ENCODE results near the gene WLS.
"Not testable (repeated sequence)": the region's sequence is repeated elsewhere in the genome, so short reads cannot be mapped to it uniquely, and the experiment has no call there.

Gene WLS

DNA sequence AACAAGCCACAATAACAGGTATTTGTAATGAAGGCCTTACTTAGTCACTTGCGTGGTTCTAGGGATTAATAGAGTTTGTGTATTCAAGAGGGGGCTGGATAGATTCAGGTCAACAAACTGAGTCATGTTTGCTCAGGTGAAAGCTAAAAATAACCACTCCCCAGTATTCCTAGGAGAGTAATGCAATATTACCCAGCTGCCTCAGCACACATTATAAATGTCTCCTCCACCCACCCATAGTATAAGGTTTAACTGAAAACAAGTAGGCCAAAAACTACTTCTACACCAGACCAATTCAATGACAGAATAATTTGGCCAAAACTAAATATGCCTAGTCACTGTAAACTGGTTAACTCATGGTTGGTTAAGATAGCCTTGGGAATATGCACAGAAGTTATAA lies 34.4 kb downstream of the WLS start:
- FAIRE-seq: no peak

DNA sequence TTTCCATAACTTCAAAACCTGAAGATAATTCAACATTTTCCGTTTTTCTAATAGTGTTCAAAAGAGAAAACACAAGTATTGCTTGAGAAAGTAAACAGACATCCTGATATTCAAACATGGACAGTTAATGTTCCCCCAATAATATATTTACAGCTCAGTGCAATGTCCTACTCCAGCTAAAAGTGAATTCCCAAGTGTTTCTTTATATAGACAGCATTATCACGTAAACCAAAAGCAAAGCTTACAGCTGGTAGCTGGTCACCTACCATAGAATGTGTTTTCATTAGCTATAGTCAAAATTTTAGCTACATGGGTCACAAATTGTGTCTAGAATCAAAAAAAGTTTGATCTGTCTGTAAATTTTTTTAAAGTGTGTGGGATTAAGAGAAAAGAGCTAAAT lies 34.9 kb downstream of the WLS start:
- FAIRE-seq: no peak

DNA sequence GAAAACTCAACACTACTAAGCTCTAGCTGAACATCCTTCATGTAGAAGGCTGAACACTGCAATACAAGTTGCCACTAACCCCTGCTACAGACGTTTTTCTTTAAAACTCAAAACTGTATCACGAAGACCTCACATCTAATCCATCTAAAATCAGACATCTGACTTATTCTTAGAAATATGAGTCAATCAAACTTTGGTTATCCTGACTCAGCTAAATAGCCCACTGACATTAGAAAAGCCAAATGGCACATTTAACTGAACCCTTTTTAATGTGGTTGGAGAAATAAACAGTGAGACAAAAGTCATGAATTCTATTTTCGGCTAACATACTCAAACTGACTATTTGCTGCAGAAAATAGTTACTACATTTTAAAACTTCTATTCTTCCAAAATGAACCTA lies 35.6 kb downstream of the WLS start:
- FAIRE-seq: no peak

DNA sequence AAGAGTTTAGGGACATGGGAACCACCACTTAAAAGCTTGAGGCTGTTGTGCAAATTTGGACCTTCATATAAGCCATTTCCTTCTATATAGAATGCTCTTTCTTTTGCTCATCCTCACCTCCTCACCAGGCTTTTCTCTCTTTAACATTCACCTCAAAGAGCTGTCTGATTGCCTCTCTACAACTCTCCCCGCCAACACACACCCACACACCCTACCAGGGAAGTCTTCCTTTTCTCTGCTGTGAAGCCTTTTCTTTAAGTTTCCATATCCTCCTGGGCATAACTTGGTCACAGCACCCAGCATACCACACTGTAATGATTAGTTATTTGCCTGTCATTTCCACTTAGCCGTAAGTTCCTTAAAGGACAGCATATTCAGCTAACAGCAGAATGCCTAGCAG lies 40.6 kb downstream of the WLS start:
- FAIRE-seq: no peak

DNA sequence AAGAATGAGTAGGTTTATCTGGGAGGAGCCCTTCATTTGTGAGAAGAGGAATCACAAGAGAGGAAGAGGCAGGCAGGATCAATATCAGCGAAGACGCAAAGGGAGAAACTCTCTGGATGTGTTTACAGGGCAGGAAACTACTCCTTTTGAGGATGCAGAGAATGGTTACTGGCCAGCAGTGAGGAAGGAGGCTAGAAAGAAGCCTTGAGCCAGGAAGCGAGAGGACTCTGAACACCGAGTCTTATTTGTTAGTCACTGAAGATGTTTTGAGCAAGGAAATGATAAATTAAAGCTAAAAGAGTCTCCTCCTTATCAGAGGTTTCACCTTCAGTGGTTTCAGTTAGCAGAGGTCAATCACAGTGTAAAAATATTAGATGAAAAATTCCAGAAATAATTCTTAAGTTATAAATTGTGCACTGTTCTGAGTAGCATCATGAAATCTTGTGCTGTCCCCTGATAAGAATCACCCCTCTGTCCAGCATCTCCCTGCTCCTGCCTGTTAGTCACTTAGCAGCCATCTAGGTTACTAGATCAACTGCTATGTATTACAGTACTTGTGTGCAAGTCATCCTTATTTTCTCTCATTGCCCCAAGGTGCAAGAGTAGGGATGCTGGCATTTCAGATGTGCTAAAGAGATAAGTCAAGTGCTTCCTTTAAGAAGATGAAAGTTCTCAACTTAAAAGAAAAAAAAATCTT lies 43.5 kb downstream of the WLS start:
- FAIRE-seq: no peak

DNA sequence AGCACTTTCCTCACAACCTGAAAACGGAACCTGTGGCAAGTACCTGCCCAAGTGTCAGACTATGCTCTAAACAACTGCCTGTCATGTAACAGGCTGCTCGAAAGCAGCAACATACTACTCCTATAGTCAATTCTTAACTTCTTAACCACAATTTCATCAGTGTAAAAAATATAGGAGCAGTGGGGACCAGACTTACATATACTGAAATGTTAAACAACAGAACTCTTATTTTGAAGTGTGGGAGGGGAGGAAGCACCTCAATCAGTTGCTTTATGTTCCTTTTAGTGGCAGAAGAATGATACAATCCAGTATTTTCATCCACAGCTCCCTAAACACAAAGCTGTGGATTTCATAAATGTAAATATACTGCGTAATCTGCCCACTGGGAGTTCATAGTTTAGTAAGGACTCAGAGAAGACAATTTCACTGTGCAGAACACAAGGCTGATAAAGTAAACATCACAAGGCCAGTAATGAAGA lies 44.2 kb downstream of the WLS start:
- FAIRE-seq: no peak

DNA sequence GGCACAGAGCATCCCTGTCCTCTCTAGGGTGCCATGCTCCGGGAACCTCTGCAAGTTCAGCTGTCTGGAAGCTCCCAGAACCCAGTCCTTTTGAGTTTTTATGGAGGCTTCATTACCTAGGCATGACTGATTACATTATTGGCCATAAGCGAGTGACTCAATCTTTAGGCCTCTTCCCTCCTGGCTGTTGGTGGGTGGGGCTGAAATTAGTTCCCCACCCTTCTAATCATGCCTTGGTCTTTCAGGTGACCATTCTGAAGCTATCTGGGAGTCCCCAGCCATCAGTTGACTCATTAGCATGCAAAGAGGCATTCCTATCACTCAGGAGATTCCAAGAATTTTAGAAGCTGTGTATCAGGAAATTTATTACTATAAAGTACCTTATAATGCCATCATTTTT lies 46.6 kb downstream of the WLS start:
- FAIRE-seq: no peak

DNA sequence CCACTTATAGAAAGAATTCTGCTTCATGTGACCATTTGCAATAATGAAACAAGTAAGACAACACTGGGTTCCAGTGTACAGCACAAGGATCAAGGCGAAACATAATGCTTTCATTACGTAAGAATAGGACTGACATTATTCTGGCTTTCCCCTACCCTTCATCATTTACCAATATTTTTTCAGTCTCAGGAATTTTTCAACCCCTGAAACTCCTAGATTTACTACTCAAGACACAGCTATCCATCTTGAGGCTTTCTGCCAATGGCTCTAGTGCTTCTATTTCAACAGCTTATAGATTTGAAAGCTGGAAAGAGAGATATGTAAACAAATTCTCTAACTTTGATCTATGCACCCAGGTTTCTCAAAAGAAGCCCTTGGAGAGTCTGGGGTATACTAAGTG lies 48.4 kb downstream of the WLS start:
- no peak for FAIRE-seq

DNA sequence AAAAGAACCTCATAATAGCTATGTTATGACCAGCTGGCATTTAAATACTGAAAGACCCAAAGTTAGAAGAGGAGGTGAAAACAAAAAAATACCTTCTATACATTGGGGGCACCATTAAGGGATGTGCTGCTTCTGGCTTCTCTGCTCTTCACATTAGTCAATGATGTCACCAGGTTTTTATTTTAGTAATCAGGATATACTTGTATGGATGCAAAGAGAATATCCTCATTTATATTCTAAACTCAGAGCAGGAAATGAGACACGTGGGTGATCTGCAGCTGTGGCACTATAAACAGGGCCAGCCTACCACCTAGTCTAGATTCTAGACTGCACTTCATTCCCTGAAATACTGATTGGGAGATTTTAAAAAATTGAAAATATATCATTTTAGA lies 51.2 kb downstream of the WLS start:
- FAIRE-seq: no peak

DNA sequence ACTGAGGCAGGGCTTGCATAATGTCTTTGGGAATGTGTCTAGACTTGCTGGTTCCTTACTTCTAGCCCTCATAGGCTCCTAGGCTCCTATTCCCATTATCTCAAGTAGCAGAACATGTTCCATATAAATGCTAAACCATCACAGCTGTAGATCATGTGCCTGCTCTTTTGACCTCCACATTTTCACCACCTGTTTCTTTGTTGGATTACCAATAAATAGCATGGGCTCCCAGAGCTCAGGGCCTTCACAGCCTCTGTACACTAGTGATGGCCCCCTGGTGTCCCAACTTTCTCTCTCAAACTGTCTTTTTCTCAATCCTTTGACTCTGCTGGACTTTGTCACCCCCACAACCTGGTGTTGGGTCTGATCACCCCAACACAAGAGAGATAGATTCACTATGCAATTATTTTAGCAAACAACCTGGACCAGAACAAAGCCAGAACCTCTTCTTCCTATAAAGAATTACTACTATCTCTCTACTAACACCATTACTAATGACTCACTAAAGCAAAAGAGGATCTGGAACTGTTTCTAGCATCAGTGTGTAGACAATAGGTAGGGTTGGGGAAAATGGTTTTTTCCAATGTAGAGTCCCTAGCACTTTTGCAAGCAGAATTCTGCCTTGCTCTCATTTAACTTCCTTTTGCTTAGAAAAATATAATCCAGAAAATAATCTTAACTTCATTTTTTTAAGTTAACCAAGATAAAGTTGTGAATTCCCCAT lies 51.7 kb downstream of the WLS start:
- FAIRE-seq: no peak

DNA sequence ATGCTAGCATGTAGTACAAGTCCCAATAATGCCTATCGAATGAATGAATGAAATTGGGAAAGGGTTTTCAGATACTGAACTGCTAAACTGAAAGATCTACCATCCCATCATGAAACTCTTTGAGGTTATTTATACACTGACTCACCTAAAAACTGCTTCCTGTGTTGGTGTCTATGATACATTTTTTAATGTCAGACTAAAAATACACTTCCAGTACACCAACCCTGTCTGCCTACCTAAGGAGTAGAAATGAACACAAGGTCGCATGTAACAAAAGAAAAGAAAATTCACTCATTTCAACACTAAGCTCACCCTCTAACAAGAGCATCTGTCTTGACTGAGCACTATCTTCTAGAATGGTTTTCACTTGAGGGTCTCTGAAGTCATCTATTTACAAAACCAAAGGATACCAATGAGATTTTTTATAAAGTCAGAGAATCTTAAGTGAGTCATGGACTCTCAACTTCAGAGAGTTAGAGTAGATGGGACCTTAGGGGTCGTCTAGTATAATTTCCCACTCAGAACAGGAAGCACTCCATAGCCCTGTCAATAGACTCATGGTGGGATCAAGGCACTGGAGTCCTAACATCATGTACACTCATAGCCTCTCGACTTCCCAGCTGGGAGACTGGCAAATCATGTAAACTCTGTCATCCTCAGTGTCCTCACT lies 53.4 kb downstream of the WLS start:
- no peak for FAIRE-seq

DNA sequence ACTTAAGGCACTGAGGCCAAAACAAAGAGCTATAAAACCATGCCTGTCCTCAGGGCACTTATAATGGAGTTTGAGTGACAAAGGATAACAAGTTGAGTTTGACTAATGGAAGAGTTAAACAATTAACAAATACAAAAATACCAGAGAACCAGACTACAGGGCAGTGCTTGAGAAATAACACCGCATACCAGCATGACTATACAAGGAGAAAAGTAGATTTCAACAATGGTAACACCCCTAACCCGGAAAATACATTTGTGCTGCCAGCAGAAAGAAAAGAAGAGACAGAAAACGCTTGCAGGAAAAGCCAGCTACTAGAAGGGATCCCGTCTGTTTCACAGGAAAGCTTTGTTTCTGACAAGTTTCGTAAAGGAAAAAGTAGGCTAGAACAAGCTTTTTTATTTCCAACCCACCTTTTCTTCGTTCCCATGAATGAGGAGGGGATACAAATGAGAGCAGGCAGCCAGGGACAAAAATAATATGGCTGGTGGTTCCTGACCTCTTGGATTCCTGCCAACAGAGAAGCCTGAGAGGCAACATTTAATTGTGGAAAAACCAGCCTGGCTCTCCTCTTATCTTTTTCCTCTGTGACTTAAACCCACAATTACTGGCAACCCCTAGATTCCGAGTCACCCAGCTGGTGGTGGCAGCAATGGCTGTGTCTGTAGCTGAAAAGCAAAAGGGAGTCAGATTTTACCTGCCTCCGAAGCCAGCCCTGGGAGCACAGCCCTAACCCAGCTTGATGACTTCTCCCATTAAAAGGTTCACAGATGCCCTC lies 56.5 kb downstream of the WLS start:
- FAIRE-seq: no peak

DNA sequence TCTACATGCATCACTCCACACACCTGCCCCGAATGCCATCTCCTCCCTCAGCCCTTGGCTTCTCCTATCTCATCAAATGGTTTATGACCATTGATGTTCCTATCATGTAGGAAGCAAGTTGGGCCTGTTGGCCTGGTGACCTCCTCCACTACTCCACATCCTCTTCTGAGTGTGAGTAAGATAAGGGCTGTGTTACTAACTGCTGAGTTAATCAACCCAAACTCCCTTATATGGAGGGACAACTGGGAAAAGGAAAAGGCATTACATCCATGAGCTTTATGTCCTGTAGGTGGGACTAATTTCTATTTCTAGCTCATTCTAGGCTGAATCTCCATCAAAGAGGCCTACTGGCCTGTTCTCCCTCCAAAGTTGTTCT lies 57.6 kb downstream of the WLS start:
- no peak for FAIRE-seq

DNA sequence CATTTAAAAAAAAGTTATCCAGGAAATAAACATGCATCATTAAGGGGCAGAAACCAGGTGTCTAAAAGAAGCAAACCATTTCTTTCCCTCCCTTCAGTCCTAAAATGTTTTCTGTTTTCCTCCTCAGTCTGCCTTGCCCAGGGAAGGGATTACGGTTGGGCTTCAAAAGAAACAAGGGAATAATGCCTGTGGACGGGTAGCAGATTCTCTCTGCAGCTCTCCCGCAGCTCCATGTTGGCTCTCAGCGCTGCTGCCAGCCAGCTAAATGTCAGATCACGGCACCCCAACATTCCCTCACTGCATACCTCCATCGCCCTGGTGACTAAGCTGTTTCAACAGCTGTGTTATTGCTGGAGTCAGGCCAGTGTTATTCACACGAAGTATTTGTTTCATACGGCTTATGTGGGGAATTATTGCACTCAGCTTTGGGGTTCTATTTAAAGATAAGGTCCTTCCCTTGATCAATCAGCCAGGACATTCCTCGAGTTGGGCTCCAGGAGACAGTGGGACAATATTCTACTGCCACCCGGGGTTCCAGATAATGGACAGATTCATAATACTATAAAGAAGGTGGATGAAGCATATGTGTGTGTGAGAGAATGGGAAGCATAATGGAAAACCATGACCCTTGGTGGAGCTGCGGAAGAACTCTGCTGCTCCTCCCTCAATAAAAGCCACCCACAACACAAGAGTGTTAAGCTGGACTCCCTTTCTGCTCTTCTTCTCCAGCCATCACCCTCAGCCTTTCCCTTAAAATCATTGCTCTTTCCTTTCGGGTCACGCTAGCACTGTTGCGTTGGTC lies 58.2 kb downstream of the WLS start:
- no peak for FAIRE-seq

DNA sequence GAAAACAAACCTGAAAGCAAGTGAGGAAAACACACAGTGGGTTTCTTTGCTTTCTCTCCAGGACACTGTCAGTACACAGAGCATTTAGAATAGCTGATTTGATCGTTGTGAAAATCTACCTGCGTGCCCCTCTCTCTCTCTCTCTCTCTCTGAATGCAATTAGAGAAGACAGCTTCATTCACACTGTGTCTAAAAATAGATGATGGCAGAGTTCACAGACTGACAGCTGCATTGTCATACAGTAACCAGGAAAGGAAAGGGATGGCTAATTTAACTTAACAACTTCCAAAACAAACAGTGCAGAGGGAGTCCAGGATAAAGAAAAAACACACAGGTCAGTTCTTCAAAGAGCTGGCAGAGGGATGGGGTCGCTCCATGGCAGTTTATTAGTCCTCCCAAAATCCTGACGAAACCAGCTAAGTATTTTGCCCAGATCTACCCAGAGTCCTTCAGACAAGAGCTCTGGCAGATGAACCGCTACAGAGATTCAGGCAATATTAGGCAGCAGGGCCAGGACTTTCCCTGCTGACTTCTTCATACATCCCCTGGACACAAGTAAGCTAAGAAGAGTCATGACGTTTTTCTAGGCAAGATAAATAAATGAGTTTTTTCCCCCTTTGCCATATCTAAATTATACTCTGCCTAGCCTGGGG lies 58.9 kb downstream of the WLS start:
- no peak for FAIRE-seq

DNA sequence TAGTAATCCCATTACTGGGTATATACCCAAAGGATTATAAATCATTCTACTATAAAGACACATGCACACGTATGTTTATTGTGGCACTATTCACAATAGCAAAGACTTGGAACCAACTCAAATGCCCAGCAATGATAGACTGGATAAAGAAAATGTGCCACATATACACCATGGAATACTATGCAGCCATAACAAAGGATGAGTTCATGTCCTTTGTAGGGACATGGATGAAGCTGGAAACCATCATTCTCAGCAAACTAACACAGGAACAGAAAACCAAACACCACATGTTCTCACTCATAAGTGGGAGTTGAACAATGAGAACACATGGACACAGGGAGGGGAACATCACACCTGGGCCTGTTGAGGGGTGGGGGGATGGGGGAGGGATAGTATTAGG lies 60.5 kb downstream of the WLS start:
- not testable (repeated sequence) for FAIRE-seq

DNA sequence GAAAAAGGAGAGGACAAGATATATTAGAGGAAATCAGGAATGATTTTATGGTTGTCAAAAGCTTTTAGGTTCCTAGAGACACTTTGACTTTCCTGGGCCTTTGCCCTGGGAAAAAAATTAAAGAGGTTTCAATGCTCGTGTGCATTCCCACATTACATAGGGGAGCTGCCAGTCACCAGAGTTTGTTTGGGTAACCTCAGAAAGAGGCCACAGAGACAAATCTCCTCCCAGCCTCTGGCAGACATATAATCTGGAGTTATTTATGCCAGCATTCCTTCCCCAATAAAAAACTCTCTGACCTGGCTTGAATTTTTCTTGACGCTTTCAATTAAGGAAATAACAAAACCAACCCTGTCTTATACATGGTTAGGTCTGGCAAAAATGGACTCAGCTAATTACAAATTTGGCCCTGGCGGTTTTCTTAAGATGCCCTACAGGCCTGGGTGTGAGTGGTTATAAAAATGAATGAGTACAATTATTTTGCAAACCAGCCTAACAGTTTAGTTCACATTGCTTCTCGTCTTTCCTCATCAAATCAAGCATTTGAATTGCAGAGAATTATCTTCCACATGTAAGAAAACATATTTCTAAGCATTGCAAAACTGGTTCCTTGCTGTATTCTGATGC lies 63.7 kb downstream of the WLS start:
- FAIRE-seq: no peak

DNA sequence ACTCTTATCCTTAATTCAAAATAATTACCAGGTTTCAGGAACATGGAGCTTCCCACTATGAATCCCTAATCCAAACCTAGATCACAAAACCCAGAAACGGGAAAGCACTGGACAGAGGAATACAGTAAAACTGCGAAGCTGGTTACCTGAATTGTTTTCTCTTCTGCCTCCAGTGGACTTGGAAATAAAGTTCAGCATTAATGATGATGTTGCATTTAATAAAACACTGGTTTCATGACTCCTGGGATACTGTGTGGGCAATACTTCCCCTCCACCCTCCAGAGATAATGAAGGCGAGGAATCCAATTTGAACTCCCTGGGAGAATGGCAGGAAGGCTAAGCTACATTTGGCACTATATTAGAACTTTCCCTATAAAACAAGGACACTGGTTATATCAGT lies 65.1 kb downstream of the WLS start:
- no peak for FAIRE-seq

DNA sequence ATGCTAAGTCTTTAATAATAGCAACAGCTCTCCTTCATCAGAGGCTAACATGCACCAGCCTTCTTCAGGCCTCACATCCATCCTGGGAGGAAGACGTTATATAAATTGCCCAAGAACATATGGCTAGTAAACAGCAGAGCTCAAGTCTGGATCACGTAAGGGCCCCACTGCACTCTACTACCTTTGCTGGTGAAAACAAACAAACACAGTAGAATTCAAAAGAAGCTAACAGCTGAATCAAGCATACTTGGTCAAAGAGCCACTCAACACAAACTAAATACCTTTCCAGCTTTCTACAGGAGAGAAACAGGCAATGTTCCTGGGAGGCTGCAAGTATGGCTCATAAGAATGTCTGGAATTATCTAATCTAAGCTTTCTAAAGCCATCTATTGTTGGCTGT lies 66.0 kb downstream of the WLS start:
- no peak for FAIRE-seq

DNA sequence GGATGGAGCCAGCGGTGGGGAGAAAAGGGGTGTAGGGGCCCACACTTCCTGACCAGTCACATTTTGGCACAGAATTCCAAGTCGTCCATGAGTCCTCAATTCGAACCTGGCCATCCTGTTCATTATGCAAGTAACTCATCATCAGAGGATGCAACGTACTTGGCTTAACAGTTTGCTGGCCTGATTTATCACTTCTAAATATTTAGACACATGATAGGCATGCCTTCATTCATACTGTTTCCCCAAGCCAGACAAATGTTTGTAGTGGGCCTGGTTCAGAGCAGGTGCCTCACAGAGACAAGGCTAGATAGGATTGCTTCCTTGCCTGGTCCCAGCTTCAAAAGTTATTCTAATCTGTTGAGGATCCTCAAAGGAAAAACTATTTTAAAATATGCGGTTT lies 66.7 kb downstream of the WLS start:
- no peak for FAIRE-seq

DNA sequence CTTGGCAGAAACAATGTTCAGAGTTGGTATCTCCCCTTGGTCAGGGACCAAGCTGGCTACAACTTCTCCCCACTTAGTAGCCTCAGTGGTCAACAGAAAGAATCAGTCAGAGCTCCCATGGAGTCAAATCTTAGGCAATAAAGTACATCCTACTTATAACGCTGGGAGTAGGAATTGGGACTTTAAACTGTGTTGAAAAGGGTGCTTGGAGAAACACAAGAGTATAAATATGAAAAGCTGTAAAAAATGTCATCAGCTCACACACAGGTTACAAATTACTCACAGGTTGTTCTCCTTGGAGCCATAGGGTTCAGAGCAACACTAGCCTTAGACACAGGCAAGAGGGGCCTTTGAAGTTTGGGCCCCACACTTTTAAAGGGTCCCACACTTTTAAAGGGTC lies 67.4 kb downstream of the WLS start:
- FAIRE-seq: no peak

DNA sequence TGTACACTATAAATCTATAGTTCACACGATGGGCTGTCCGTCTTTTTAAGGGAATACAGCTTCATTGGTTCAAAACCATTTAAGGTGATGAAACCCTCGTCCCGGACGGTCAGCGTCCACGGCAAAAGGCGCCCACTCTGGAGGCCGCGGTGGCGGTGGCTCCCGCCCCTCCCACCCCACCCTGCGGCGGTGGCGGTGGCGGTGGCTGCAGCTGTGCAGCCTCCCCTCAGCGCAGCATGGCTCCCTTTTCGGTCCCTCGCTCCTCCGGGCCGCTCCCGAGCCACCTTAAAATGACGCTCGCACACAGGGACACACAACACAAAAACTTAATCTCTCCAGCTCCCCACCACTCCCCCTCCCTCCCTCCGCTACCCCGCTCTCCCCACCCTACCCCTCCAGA lies 69.1 kb downstream of the WLS start:
- no peak for FAIRE-seq
